H9 (cell line): ENCODE results near the gene AFAP1. TPM values are rescaled to one million over a fixed set of nuclear protein-coding genes. Genes with fewer than 3 reads are reported as not detected.

Source experiments
- DNase-seq: peaks from one replicate; pipeline ENCODE4 v3.0.0-alpha.2; 2017
- H2AFZ ChIP-seq: one replicate; pipeline ENCODE4 v1.6.1; 2013; ENCODE audit warnings: mild to moderate bottlenecking, low read length, control low read depth, moderate library complexity
- H2AK5ac ChIP-seq: 2 replicates; pipeline ENCODE4 v1.6.1; 2013; ENCODE audit warnings: low read length, control low read depth, mixed read lengths; ENCODE audit not compliant: insufficient read length
- H2BK120ac ChIP-seq: one replicate; pipeline ENCODE4 v1.6.1; 2013; ENCODE audit warnings: low read depth, mild to moderate bottlenecking, low read length, control low read depth, inconsistent platforms; ENCODE audit not compliant: poor library complexity, severe bottlenecking
- H2BK12ac ChIP-seq: 2 replicates; pipeline ENCODE4 v1.6.1; 2013; ENCODE audit warnings: low read length, control low read depth, mixed read lengths, low read depth; ENCODE audit not compliant: insufficient read length
- H2BK15ac ChIP-seq: 2 replicates; pipeline ENCODE4 v1.6.1; 2013; ENCODE audit warnings: low read depth, low read length, control low read depth
- H2BK20ac ChIP-seq: one replicate; pipeline ENCODE4 v1.6.1; 2013; ENCODE audit warnings: low read depth, mild to moderate bottlenecking, low read length, control low read depth, inconsistent platforms; ENCODE audit not compliant: poor library complexity, severe bottlenecking
- H2BK5ac ChIP-seq: 2 replicates; pipeline ENCODE4 v1.6.1; 2013; ENCODE audit warnings: low read length, control low read depth, mixed read lengths; ENCODE audit not compliant: insufficient read length
- H3K14ac ChIP-seq: 2 replicates; pipeline ENCODE4 v1.6.1; 2013; ENCODE audit warnings: low read length, control low read depth; ENCODE audit not compliant: insufficient read depth
- H3K18ac ChIP-seq: 2 replicates; pipeline ENCODE4 v1.6.1; 2013; ENCODE audit warnings: low read depth, mild to moderate bottlenecking, mixed read lengths, low read length, control low read depth; ENCODE audit not compliant: insufficient read length
- H3K23ac ChIP-seq: 2 replicates; pipeline ENCODE4 v1.6.1; 2013; ENCODE audit warnings: low read length, control low read depth, mixed read lengths, low read depth; ENCODE audit not compliant: insufficient read length
- H3K23me2 ChIP-seq: 2 replicates; pipeline ENCODE4 v1.6.1; 2013; ENCODE audit warnings: low read depth, mild to moderate bottlenecking, mixed read lengths, low read length, control low read depth; ENCODE audit not compliant: insufficient read length, poor library complexity, severe bottlenecking
- H3K27ac ChIP-seq: 2 replicates; pipeline ENCODE4 v1.5.1; 2013; ENCODE audit warnings: low read length, control low read depth, mixed read lengths, low read depth; ENCODE audit not compliant: insufficient read length
- H3K27me3 ChIP-seq: 2 replicates; pipeline ENCODE4 v1.6.1; 2013; ENCODE audit warnings: low read length, control low read depth, inconsistent platforms; ENCODE audit not compliant: insufficient read depth
- H3K4ac ChIP-seq: 2 replicates; pipeline ENCODE4 v1.6.1; 2013; ENCODE audit warnings: low read depth, mild to moderate bottlenecking, control low read depth, inconsistent platforms, low read length, moderate library complexity
- H3K4me1 ChIP-seq: 2 replicates; pipeline ENCODE4 v1.6.1; 2013; ENCODE audit warnings: low read length, control low read depth, inconsistent platforms; ENCODE audit not compliant: insufficient read depth
- H3K4me2 ChIP-seq: 2 replicates; pipeline ENCODE4 v1.6.1; 2013; ENCODE audit warnings: low read length, control low read depth, mixed read lengths; ENCODE audit not compliant: insufficient read length, insufficient read depth
- H3K56ac ChIP-seq: 2 replicates; pipeline ENCODE4 v1.6.1; 2013; ENCODE audit warnings: low read depth, mild to moderate bottlenecking, mixed read lengths, low read length, control low read depth; ENCODE audit not compliant: insufficient read length
- H3K79me1 ChIP-seq: 2 replicates; pipeline ENCODE4 v1.6.1; 2013; ENCODE audit warnings: low read depth, mild to moderate bottlenecking, moderate library complexity, low read length, control low read depth, inconsistent platforms; ENCODE audit not compliant: insufficient read depth, poor library complexity, severe bottlenecking
- H3K79me2 ChIP-seq: 2 replicates; pipeline ENCODE4 v1.6.1; 2013; ENCODE audit warnings: low read length, control low read depth, inconsistent platforms; ENCODE audit not compliant: insufficient read depth
- H3K9ac ChIP-seq: 2 replicates; pipeline ENCODE4 v1.6.1; 2013; ENCODE audit warnings: low read length, control low read depth, mixed read lengths; ENCODE audit not compliant: insufficient read length; ENCODE audit errors: extremely low read depth
- H3K9me3 ChIP-seq: one replicate; pipeline ENCODE4 v1.6.1; 2013; ENCODE audit warnings: low read depth, low read length, inconsistent platforms; ENCODE audit not compliant: control insufficient read depth
- H3T11ph ChIP-seq: one replicate; pipeline ENCODE4 v1.6.1; 2013; ENCODE audit warnings: mild to moderate bottlenecking, low read length, control low read depth, inconsistent platforms
- H4K20me1 ChIP-seq: one replicate; pipeline ENCODE4 v1.6.1; 2013; ENCODE audit not compliant: control insufficient read depth, insufficient read length, insufficient read depth
- H4K5ac ChIP-seq: 2 replicates; pipeline ENCODE4 v1.6.1; 2013; ENCODE audit warnings: low read depth, mild to moderate bottlenecking, mixed read lengths, low read length, control low read depth; ENCODE audit not compliant: insufficient read length
- H4K8ac ChIP-seq: replicated peaks from 2 replicates; pipeline ENCODE4 v1.6.1; 2013; ENCODE audit warnings: low read length, control low read depth, mixed read lengths, low read depth; ENCODE audit not compliant: insufficient read length
- H4K91ac ChIP-seq: 2 replicates; pipeline ENCODE4 v1.6.1; 2013; ENCODE audit warnings: low read depth, mild to moderate bottlenecking, moderate library complexity, mixed read lengths, low read length, control low read depth; ENCODE audit not compliant: insufficient read length
- H3K27ac Mint-ChIP-seq, 3 experiments: 2 replicates in 2 of 3; 3 replicates in 1 of 3; pipeline ENCODE4 v1.8.0; 2020 to 2021; ENCODE audit warnings: mixed read lengths in 3 of 3, mild to moderate bottlenecking in 1 of 3, moderate library complexity in 1 of 3
- H3K27me3 Mint-ChIP-seq: 2 replicates; pipeline ENCODE4 v1.8.0; 2021; ENCODE audit warnings: low read depth, mild to moderate bottlenecking, moderate library complexity, mixed read lengths
- H3K36me3 Mint-ChIP-seq, 3 experiments: 2 replicates in 2 of 3; 3 replicates in 1 of 3; pipeline ENCODE4 v1.8.0; 2020 to 2021; ENCODE audit warnings: low read depth in 3 of 3, mixed read lengths in 3 of 3; ENCODE audit not compliant: insufficient read depth in 1 of 3
- H3K4me1 Mint-ChIP-seq, 2 experiments: 2 replicates each; pipeline ENCODE4 v1.8.0; 2020; ENCODE audit warnings: mixed read lengths in 2 of 2
- H3K4me3 Mint-ChIP-seq, 2 experiments: 2 replicates in 1 of 2; 3 replicates in 1 of 2; pipeline ENCODE4 v1.8.0; 2020 to 2021; ENCODE audit warnings: mild to moderate bottlenecking in 2 of 2, mixed read lengths in 2 of 2, moderate library complexity in 1 of 2
- H3K9me3 Mint-ChIP-seq, 2 experiments: 2 replicates in 1 of 2; 3 replicates in 1 of 2; pipeline ENCODE4 v1.8.0; 2020; ENCODE audit warnings: mild to moderate bottlenecking in 2 of 2, mixed read lengths in 2 of 2, moderate library complexity in 1 of 2
- CTCF ChIP-seq: fragments of 200-600 bp; sonication (generic); conservative IDR thresholded peaks from 3 replicates; pipeline ENCODE4 v1.8.0; 2021; ENCODE audit warnings: antibody characterized with exemption, mild to moderate bottlenecking
- WGBS: extraction: QIAGEN DNeasy Blood & Tissue Kit; methylation state at CpG from one replicate; pipeline ENCODE4 v1.1.7; 2013; ENCODE audit warnings: missing lambda C conversion rate, low lambda C conversion rate, mixed read lengths; ENCODE audit not compliant: insufficient read length; ENCODE audit errors: extremely low coverage; 5-methylcytosine and 5-hydroxymethylcytosine counted together
- total RNA-seq: library from RNA; stranded (reverse); gene quantifications from 2 replicates; pipeline ENCODE4 v1.2.1, GENCODE V29; 2021

AFAP1 gene
- total RNA-seq, 1 experiment from 2014 or later: 6.5 TPM

- Mint-ChIP-seq H3K4me1 (no peaks in the 10 kb centered on the region), H3K36me3 (no peaks in the 10 kb centered on the region; a peak in 1 of 7 replicates), H3K27me3 (peaks cover 41% of the 10 kb centered on the region), H3K4me3 (no peak overlapping the region), H3K9me3 (no peaks in the 10 kb centered on the region; a peak in 2 of 5 replicates), H3K27ac (no peak overlapping the region; a peak in 1 of 7 replicates)
- no peak for TF ChIP-seq CTCF
- DNase-seq: no peak
- no CpG with 5 or more reads among the region's 7 CpGs for WGBS
- Histone ChIP-seq H4K5ac (no peak overlapping the region), H2BK15ac (no peak overlapping the region), H2AK5ac (no peak overlapping the region), H3K27me3 (no peaks in the 10 kb centered on the region), H2BK20ac (no peak overlapping the region), H2BK12ac (no peak overlapping the region), H3K14ac (no peak overlapping the region; the same call in 1 of the 2 replicates), H4K8ac (no peak overlapping the region), H2AFZ (no peak overlapping the region), H3K9me3 (no peaks in the 10 kb centered on the region), H3K56ac (no peak overlapping the region), H3K27ac (no peak overlapping the region), H2BK5ac (no peak overlapping the region), H3K18ac (no peak overlapping the region), H3K4me1 (no peaks in the 10 kb centered on the region), H3K9ac (no peak overlapping the region), H3K23ac (no peak overlapping the region), H3K23me2 (no peaks in the 10 kb centered on the region), H3T11ph (no peak overlapping the region), H3K4ac (no peak overlapping the region), H3K4me2 (no peak overlapping the region), H4K91ac (no peak overlapping the region), H4K20me1 (no peaks in the 10 kb centered on the region), H2BK120ac (no peak overlapping the region), H3K79me1 (no peaks in the 10 kb centered on the region), H3K79me2 (no peaks in the 10 kb centered on the region)
These were observed 192.6 kb downstream of the AFAP1 start for GRCh38 chr4:7747062-7747385.
